HepG2 (cell line): ENCODE measurements around the gene CDC14A. TPM values are rescaled to one million over a fixed set of nuclear protein-coding genes. Genes with fewer than 3 reads are reported as not detected.

Experiments used
- FOSL1 ChIP-seq: sonication (generic); formaldehyde crosslinking; IDR thresholded peaks from 2 replicates; pipeline ENCODE4 v1.9.0; 2021; ENCODE audit warnings: missing genetic modification reagents, borderline replicate concordance
- KMT2A ChIP-seq: sonication (generic); formaldehyde crosslinking; IDR thresholded peaks from 2 replicates; pipeline ENCODE4 v1.4.0; 2020; ENCODE audit warnings: missing genetic modification reagents
- MTA1 ChIP-seq: sonication (generic); formaldehyde crosslinking; IDR thresholded peaks from 2 replicates; pipeline ENCODE4 v1.4.0; 2020; ENCODE audit warnings: missing genetic modification reagents, mild to moderate bottlenecking, borderline replicate concordance
- PITX1 ChIP-seq: sonication (generic); formaldehyde crosslinking; IDR thresholded peaks from 2 replicates; pipeline ENCODE4 v1.5.1; 2020; ENCODE audit warnings: mild to moderate bottlenecking, missing genetic modification reagents
- RERE ChIP-seq: IDR thresholded peaks from 2 replicates; pipeline ENCODE4 v1.6.1; 2016; ENCODE audit warnings: low read depth, missing genetic modification reagents, missing compliant biosample characterization
- ZBTB4 ChIP-seq: sonication (generic); formaldehyde crosslinking; IDR thresholded peaks from 2 replicates; pipeline ENCODE4 v1.4.0; 2020; ENCODE audit warnings: missing genetic modification reagents, mild to moderate bottlenecking, borderline replicate concordance
- ZFX ChIP-seq: sonication (generic); formaldehyde crosslinking; IDR thresholded peaks from 2 replicates; pipeline ENCODE4 v1.4.0; 2020; ENCODE audit warnings: mild to moderate bottlenecking, low read depth, missing genetic modification reagents, moderate library complexity
- ZNF407 ChIP-seq: sonication (generic); formaldehyde crosslinking; IDR thresholded peaks from one replicate; pipeline ENCODE4 v1.5.1; 2020; ENCODE audit warnings: mild to moderate bottlenecking, missing genetic modification reagents; ENCODE audit errors: not compliant biosample characterization
- ZNF572 ChIP-seq: sonication (generic); formaldehyde crosslinking; IDR thresholded peaks from 2 replicates; pipeline ENCODE4 v1.5.1; 2020; ENCODE audit warnings: mild to moderate bottlenecking, missing genetic modification reagents
- ZNF703 ChIP-seq: sonication (generic); formaldehyde crosslinking; IDR thresholded peaks from 2 replicates; pipeline ENCODE4 v1.5.1; 2020; ENCODE audit warnings: missing genetic modification reagents, mild to moderate bottlenecking, moderate library complexity, borderline replicate concordance
- polyA plus RNA-seq, 8 experiments: library from polyadenylated mRNA; depleted of rRNA in 3 of 8; stranded (reverse) in 7 of 8; unstranded in 1 of 8; fragments of >200 nt; fragmentation: Illumina TruSeq in 4 of 8; extraction: Trizol in 4 of 8; gene quantifications; 2 replicates each; pipeline versions ENCODE4 v1.2.1 to v1.2.3, GENCODE V29; 2011 to 2016; ENCODE audit warnings: low read depth in 4 of 8, missing spikeins in 1 of 8, mixed read lengths in 1 of 8; ENCODE audit not compliant: insufficient read depth in 1 of 8
- total RNA-seq, 5 experiments: library from RNA; depleted of rRNA; stranded (reverse); fragments of >200 nt; fragmentation: Illumina TruSeq; extraction: Trizol; gene quantifications; 2 replicates each; pipeline ENCODE4 v1.2.3, GENCODE V29; 2016; ENCODE audit warnings: low read depth in 1 of 5

CDC14A gene
- total and polyA plus RNA-seq, 2 of the 13 experiments (the other 11 are each of a cell fraction or from before 2014, with no cell fraction given), result 2.8 to 4.9 TPM

GRCh38 chr1:100352267-100353070 lies at the start of gene CDC14A (continued):
- TF ChIP-seq ZNF407 (CRISPR knock-in tag), result no peak
- TF ChIP-seq ZNF572 (CRISPR knock-in tag), result 0 out of 2 replicates have a peak, but pooled peaks have one; percentile 60
- TF ChIP-seq RERE (CRISPR knock-in tag), result no peak
- 0 out of 2 replicates have a peak, but pooled peaks have one; percentile 34 for TF ChIP-seq ZBTB4
- no peak; the same call in 1 of the 2 replicates for TF ChIP-seq ZFX (CRISPR knock-in tag)
- no peak for TF ChIP-seq PITX1 (CRISPR knock-in tag)
- peak; percentile 42; the same call in 1 of the 2 replicates for TF ChIP-seq KMT2A (CRISPR knock-in tag)
- TF ChIP-seq MTA1 (CRISPR knock-in tag), result peak; percentile 61; the same call in 1 of the 2 replicates
- no peak for TF ChIP-seq ZNF703 (CRISPR knock-in tag)
- TF ChIP-seq FOSL1 (CRISPR knock-in tag), result no peak
